ENCODE data around the gene PIP5K1A. TPM values are rescaled to one million over a fixed set of nuclear protein-coding genes. Genes with fewer than 3 reads are reported as not detected.
A peak's percentile ranks its signal among the peaks of the same experiment; 100 is the strongest.

The PIP5K1A gene
- total and polyA plus RNA-seq, 9 of the 15 experiments (the other 6 are each of a cell fraction or from before 2014, with no cell fraction given) = 1.9 to 42.4 (median 18.8) TPM

DNA sequence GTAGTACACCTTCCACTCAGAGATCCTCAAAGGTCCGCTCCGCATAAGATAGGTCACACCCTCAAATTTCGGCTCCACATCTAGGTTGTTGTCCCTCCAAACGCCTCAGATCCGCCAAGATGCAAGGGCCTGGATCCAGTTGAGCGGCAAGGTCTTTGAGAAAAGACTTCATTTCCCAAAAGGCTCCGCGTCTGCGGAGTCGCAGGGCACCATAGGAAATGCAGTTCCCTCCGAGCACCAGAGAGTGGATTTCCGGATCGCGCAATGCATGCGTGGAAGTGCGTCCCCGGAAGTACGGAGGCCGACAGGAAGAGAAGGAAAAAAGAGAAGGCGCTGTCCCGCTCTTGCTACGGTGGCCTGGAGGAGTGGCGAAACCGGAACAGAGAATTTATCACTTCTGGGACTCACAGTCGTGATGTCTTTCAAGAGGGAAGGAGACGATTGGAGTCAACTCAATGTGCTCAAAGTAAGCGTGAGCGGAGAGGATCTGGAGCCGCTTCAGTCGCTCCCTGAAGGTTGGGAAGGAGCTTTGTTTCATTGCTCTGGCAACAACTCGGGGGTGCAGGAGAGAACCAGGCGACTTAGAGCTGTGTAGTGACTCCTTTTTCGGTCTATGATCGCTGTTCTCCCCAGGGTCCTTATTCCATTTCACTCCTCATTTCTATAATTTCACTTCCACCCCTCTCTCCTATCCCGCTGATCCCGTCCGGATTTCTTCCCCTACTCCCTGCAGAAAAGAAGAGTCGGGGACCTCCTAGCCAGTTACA is 32.4 kb upstream of the PIP5K1A start, which contains the start of the genes LYSMD1 and SCNM1 (continued):
- TF ChIP-seq, protein P1, sequence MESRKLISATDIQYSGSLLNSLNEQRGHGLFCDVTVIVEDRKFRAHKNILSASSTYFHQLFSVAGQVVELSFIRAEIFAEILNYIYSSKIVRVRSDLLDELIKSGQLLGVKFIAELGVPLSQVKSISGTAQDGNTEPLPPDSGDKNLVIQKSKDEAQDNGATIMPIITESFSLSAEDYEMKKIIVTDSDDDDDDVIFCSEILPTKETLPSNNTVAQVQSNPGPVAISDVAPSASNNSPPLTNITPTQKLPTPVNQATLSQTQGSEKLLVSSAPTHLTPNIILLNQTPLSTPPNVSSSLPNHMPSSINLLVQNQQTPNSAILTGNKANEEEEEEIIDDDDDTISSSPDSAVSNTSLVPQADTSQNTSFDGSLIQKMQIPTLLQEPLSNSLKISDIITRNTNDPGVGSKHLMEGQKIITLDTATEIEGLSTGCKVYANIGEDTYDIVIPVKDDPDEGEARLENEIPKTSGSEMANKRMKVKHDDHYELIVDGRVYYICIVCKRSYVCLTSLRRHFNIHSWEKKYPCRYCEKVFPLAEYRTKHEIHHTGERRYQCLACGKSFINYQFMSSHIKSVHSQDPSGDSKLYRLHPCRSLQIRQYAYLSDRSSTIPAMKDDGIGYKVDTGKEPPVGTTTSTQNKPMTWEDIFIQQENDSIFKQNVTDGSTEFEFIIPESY (CRISPR knock-in tag; IDR thresholded peaks at IDR 0.05) = peak; percentile 34; the same call in 1 of the 2 replicates
- TF ChIP-seq, protein P2, sequence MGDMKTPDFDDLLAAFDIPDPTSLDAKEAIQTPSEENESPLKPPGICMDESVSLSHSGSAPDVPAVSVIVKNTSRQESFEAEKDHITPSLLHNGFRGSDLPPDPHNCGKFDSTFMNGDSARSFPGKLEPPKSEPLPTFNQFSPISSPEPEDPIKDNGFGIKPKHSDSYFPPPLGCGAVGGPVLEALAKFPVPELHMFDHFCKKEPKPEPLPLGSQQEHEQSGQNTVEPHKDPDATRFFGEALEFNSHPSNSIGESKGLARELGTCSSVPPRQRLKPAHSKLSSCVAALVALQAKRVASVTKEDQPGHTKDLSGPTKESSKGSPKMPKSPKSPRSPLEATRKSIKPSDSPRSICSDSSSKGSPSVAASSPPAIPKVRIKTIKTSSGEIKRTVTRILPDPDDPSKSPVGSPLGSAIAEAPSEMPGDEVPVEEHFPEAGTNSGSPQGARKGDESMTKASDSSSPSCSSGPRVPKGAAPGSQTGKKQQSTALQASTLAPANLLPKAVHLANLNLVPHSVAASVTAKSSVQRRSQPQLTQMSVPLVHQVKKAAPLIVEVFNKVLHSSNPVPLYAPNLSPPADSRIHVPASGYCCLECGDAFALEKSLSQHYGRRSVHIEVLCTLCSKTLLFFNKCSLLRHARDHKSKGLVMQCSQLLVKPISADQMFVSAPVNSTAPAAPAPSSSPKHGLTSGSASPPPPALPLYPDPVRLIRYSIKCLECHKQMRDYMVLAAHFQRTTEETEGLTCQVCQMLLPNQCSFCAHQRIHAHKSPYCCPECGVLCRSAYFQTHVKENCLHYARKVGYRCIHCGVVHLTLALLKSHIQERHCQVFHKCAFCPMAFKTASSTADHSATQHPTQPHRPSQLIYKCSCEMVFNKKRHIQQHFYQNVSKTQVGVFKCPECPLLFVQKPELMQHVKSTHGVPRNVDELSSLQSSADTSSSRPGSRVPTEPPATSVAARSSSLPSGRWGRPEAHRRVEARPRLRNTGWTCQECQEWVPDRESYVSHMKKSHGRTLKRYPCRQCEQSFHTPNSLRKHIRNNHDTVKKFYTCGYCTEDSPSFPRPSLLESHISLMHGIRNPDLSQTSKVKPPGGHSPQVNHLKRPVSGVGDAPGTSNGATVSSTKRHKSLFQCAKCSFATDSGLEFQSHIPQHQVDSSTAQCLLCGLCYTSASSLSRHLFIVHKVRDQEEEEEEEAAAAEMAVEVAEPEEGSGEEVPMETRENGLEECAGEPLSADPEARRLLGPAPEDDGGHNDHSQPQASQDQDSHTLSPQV (IDR thresholded peaks at IDR 0.05) = peak; percentile 88
- TF ChIP-seq SNRNP70 (optimal IDR thresholded peaks at IDR 0.05; ENCODE audit: low read depth, low read length) = no peak
- TF ChIP-seq, protein P3, sequence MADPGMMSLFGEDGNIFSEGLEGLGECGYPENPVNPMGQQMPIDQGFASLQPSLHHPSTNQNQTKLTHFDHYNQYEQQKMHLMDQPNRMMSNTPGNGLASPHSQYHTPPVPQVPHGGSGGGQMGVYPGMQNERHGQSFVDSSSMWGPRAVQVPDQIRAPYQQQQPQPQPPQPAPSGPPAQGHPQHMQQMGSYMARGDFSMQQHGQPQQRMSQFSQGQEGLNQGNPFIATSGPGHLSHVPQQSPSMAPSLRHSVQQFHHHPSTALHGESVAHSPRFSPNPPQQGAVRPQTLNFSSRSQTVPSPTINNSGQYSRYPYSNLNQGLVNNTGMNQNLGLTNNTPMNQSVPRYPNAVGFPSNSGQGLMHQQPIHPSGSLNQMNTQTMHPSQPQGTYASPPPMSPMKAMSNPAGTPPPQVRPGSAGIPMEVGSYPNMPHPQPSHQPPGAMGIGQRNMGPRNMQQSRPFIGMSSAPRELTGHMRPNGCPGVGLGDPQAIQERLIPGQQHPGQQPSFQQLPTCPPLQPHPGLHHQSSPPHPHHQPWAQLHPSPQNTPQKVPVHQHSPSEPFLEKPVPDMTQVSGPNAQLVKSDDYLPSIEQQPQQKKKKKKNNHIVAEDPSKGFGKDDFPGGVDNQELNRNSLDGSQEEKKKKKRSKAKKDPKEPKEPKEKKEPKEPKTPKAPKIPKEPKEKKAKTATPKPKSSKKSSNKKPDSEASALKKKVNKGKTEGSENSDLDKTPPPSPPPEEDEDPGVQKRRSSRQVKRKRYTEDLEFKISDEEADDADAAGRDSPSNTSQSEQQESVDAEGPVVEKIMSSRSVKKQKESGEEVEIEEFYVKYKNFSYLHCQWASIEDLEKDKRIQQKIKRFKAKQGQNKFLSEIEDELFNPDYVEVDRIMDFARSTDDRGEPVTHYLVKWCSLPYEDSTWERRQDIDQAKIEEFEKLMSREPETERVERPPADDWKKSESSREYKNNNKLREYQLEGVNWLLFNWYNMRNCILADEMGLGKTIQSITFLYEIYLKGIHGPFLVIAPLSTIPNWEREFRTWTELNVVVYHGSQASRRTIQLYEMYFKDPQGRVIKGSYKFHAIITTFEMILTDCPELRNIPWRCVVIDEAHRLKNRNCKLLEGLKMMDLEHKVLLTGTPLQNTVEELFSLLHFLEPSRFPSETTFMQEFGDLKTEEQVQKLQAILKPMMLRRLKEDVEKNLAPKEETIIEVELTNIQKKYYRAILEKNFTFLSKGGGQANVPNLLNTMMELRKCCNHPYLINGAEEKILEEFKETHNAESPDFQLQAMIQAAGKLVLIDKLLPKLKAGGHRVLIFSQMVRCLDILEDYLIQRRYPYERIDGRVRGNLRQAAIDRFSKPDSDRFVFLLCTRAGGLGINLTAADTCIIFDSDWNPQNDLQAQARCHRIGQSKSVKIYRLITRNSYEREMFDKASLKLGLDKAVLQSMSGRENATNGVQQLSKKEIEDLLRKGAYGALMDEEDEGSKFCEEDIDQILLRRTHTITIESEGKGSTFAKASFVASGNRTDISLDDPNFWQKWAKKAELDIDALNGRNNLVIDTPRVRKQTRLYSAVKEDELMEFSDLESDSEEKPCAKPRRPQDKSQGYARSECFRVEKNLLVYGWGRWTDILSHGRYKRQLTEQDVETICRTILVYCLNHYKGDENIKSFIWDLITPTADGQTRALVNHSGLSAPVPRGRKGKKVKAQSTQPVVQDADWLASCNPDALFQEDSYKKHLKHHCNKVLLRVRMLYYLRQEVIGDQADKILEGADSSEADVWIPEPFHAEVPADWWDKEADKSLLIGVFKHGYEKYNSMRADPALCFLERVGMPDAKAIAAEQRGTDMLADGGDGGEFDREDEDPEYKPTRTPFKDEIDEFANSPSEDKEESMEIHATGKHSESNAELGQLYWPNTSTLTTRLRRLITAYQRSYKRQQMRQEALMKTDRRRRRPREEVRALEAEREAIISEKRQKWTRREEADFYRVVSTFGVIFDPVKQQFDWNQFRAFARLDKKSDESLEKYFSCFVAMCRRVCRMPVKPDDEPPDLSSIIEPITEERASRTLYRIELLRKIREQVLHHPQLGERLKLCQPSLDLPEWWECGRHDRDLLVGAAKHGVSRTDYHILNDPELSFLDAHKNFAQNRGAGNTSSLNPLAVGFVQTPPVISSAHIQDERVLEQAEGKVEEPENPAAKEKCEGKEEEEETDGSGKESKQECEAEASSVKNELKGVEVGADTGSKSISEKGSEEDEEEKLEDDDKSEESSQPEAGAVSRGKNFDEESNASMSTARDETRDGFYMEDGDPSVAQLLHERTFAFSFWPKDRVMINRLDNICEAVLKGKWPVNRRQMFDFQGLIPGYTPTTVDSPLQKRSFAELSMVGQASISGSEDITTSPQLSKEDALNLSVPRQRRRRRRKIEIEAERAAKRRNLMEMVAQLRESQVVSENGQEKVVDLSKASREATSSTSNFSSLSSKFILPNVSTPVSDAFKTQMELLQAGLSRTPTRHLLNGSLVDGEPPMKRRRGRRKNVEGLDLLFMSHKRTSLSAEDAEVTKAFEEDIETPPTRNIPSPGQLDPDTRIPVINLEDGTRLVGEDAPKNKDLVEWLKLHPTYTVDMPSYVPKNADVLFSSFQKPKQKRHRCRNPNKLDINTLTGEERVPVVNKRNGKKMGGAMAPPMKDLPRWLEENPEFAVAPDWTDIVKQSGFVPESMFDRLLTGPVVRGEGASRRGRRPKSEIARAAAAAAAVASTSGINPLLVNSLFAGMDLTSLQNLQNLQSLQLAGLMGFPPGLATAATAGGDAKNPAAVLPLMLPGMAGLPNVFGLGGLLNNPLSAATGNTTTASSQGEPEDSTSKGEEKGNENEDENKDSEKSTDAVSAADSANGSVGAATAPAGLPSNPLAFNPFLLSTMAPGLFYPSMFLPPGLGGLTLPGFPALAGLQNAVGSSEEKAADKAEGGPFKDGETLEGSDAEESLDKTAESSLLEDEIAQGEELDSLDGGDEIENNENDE (IDR thresholded peaks at IDR 0.05; ENCODE audit: low read depth, low read length) = no peak
- TF ChIP-seq ZNF780A (CRISPR knock-in tag; IDR thresholded peaks at IDR 0.05) = no peak
- no peak for TF ChIP-seq CBX5 (IDR thresholded peaks at IDR 0.05; ENCODE audit: borderline replicate concordance, low read depth)
- TF ChIP-seq SPI1 (IDR thresholded peaks at IDR 0.05; ENCODE audit: borderline replicate concordance, low read depth, low read length) = peak; percentile 82; the same call in 1 of the 2 replicates
- TF ChIP-seq NR1H2 (CRISPR knock-in tag; IDR thresholded peaks at IDR 0.05) = no peak; the same call in 1 of the 2 replicates
- no peak; the same call in 1 of the 2 replicates for TF ChIP-seq FOXK1 (CRISPR knock-in tag; IDR thresholded peaks at IDR 0.05; ENCODE audit: borderline replicate concordance)

Data from K562 (cell line).